Mucosa of rectum (tissue), 2 donors: ENCODE measurements around the gene IFIH1.

Experiments used
- H3K27ac ChIP-seq, 2 donors: one replicate each; pipeline ENCODE4 v1.7.0; 2013; ENCODE audit warnings: inconsistent platforms in 2 of 2, low read depth in 2 of 2, low read length in 2 of 2
- H3K27me3 ChIP-seq, 2 donors: one replicate each; pipeline ENCODE4 v1.7.0; 2013; ENCODE audit warnings: low read length in 2 of 2; ENCODE audit not compliant: control insufficient read depth in 2 of 2, insufficient read depth in 2 of 2
- H3K36me3 ChIP-seq, 2 donors: one replicate each; pipeline ENCODE4 v1.7.0; 2013; ENCODE audit warnings: low read length in 2 of 2; ENCODE audit not compliant: control insufficient read depth in 2 of 2, insufficient read depth in 2 of 2
- H3K4me1 ChIP-seq, 2 donors: one replicate each; pipeline ENCODE4 v1.7.0; 2013; ENCODE audit warnings: low read length in 2 of 2, mild to moderate bottlenecking in 1 of 2; ENCODE audit not compliant: control insufficient read depth in 2 of 2, insufficient read depth in 2 of 2
- H3K4me3 ChIP-seq, 2 donors: one replicate each; pipeline ENCODE4 v1.7.0; 2013; ENCODE audit warnings: low read length in 2 of 2
- H3K9ac ChIP-seq, 2 donors: one replicate each; pipeline ENCODE4 v1.7.0; 2013; ENCODE audit warnings: low read length in 2 of 2, low read depth in 1 of 2, mild to moderate bottlenecking in 1 of 2
- H3K9me3 ChIP-seq, 2 donors: one replicate each; pipeline ENCODE4 v1.7.0; 2013; ENCODE audit warnings: low read length in 2 of 2; ENCODE audit not compliant: control insufficient read depth in 2 of 2
- donor health status: healthy.
- donor health status: Normal muscosa, but diverticular disease.

Gene IFIH1

GRCh38 chr2:162226836-162227235, 91.6 kb downstream of the IFIH1 start:
- no peaks in the 10 kb centered on the region for H3K36me3 ChIP-seq
- no peak overlapping the region for H3K27ac ChIP-seq
- no peaks in the 10 kb centered on the region for H3K27me3 ChIP-seq
- H3K4me3 ChIP-seq = no peak overlapping the region
- no peaks in the 10 kb centered on the region for H3K9me3 ChIP-seq
- no peak overlapping the region for H3K9ac ChIP-seq
- H3K4me1 ChIP-seq = no peaks in the 10 kb centered on the region

- no peaks in the 10 kb centered on the region for H3K36me3 ChIP-seq
- H3K27ac ChIP-seq = no peak overlapping the region
- no peak overlapping the region for H3K9ac ChIP-seq
- no peaks in the 10 kb centered on the region for H3K4me1 ChIP-seq
- no peaks in the 10 kb centered on the region for H3K9me3 ChIP-seq
- H3K27me3 ChIP-seq = no peaks in the 10 kb centered on the region
- no peak overlapping the region for H3K4me3 ChIP-seq
Measured at GRCh38 chr2:162221064-162221463, 97.4 kb downstream of the IFIH1 start.

DNA sequence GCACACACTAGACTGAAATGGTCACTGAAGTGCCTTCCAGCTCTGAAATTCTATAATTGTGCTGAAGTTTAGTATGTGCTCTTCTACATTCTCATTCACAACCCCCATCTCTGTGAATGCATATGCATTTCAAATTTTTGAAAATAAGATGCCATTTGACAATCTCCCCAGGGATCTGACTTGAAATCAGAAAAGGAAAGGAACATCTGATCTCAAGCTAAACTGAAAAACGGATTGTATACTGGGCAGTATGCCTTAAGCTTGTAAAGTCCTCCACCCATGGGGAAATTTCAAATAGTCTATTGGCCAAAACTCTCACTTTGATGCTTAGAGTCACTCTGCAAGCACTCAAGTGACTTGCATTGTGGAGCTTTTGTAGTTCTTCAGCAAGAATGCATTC, 98.1 kb downstream of the IFIH1 start:
- Histone ChIP-seq H3K27ac (no peak overlapping the region), H3K4me1 (no peaks in the 10 kb centered on the region), H3K4me3 (no peak overlapping the region), H3K36me3 (no peaks in the 10 kb centered on the region), H3K9me3 (no peaks in the 10 kb centered on the region), H3K9ac (no peak overlapping the region), H3K27me3 (no peaks in the 10 kb centered on the region)

DNA sequence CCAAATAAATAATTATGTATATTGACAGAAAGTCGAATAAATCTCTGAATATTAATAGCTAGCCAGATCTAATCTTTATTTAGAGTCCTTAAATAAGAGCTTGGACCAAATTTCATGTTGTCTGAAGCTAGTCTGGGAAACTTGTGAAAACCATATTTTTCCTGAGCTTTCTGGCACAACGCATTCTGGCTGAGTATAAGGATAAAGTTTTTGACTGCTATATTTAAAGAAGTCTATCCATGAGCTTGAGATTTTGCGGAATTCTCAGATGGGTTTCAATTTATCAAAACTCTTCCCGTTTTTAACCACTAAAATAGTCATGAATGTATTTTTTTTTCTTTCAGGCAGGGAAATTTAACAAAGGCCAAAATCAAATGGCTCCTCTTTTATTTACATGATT, 99.1 kb downstream of the IFIH1 start:
- H3K36me3 ChIP-seq = no peaks in the 10 kb centered on the region

GRCh38 chr2:162217598-162217997, 100.9 kb downstream of the IFIH1 start:
- H3K27ac ChIP-seq = no peak overlapping the region
- H3K36me3 ChIP-seq = no peaks in the 10 kb centered on the region
- H3K4me1 ChIP-seq = no peaks in the 10 kb centered on the region
- H3K4me3 ChIP-seq = no peak overlapping the region
- H3K9me3 ChIP-seq = no peaks in the 10 kb centered on the region
- H3K9ac ChIP-seq = no peak overlapping the region
- H3K27me3 ChIP-seq = no peaks in the 10 kb centered on the region

More for the DNA sequence above, 99.1 kb downstream of the IFIH1 start:
- H3K27me3 ChIP-seq = no peaks in the 10 kb centered on the region
- H3K4me3 ChIP-seq = no peak overlapping the region
- H3K4me1 ChIP-seq = no peaks in the 10 kb centered on the region
- no peaks in the 10 kb centered on the region for H3K9me3 ChIP-seq
- no peak overlapping the region for H3K27ac ChIP-seq
- H3K9ac ChIP-seq = no peak overlapping the region
